HG03066 (cell line): ENCODE data around the gene TPM1.
"Not testable (repeated sequence)": the region's sequence is repeated elsewhere in the genome, so short reads cannot be mapped to it uniquely, and the experiment has no call there.

Source experiments
- ATAC-seq: cut with Tn5 transposase; IDR thresholded peaks from one replicate; pipeline ENCODE4 v1.9.1; 2021; ENCODE audit warnings: low read depth; ENCODE audit not compliant: unreplicated experiment

The TPM1 gene

DNA sequence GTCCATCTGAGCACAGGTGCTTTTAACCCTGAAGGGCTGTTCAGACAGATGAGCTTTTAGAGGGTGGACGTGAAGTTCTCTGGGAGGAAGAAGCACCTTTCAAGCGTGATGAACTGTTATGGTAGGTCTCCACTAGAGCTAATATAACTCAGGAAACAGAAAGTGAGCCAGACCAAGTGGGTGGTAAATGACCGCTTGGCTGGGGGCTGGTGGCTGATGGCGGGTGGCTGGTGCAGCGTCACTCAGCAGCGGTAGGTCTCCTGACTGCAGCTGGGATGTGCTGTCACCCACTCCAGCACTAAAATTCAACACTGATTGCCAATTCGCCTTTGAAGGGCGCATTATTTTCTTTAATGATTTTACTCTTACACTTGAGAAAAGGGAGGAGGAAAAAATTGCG lies 47.9 kb downstream of the TPM1 start:
- ATAC-seq = no peak

DNA sequence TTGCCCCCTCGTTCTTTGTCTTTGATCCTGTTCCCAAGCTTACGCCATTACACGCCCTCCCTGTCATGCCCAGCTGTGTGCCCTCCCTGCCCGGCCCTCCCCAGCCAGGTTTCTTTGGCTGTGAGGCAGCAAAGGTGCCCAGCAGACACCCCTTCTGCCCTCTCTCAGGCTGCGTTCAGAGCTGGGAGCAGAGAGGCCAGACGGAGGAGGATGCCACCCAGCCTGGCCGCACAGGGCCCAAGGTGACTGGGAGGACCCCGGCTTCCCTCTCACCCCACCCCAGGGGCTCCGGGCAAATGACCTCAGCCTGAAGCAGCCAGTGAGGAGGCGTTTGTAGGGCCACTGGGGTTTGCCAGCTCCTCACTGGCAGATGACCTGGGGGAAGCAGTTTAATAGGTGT lies 48.3 kb downstream of the TPM1 start:
- ATAC-seq = no peak

DNA sequence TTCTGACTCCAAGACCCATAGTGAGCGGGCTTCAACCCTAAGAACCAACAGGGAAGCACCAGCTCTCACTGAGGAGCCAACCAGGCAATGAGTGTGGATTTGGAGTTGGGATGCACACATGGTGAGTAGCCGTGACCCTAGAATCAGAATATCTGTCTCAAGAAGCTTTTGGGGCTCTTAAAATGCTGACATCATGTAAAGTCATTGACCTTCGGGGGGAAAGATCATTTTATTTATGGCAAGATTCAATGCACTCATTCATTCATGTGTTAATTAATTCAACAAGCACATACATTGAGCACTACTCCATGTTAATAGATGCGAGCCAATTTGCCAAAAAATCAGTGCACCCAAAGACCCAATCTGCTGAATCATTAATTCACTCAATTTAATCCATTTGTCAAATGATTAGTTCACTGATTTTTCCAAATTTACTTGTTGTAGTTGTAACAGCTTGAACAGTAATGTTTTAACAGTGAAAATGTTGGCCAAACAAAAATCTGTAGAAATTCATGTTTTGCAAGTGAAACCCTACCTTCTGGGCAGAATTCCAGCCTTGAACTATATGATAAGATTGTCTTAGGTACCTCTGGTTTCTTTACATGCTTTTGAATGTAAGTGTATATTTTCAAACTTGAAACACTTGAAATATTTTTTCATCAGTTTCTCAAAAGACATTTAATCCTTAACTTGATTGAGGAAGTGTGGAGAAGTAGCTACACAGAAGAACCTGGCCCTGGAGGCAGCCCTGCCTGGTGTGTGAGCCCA lies 49.3 kb downstream of the TPM1 start:
- ATAC-seq = no peak

DNA sequence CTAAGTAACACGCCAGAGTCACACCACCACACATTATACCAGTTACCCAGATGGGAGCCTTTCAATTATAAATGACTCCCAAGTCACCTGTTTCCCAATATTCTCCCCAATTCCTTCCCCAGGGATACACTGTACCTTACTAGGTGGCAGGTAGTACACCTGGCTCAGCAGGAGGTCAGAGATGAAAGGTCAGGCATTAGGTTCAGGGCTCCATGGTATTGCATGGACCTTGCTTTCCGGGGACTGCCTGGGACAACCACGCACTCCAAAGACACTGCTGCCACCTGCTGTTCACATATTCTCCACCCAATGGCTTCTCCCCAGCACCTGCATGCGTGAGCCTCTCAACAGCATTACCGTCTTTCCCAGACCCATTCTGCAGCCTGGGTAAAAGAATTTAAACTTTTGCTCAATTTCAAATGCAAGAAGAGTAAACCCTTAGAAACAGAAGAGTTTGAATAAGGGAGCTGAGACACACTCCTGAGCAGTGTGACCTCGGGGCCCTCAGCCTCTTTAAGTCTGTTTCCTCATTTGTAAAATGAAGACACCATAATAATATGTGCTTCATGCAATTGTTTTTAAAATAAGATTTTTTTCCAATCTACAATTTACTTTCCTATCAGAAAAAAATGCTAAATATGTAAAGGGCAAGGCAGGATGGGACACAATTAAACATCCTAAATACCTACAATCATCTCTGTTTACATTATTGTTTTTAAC lies 51.1 kb downstream of the TPM1 start:
- ATAC-seq = no peak

DNA sequence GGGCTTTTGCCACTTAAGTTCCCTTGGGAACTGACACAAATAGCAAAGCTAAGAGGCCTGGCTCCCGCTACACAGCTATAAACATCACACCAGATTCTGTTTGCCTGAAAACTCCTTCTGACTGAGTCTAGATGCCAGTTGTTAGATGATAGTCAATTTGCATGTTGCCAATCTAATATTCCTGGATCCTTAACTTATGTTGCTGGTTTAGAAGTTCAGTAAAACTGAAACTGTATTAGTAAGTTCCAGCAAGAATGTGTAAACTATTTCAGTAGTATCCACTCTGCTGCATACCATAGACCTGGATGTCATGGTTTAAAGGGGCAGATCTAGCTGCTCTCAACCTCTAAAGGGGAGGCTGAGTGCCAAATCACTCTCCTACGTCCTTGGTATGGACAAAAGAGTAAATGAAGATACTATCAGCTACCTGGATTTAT lies 52.0 kb downstream of the TPM1 start:
- ATAC-seq = no peak

DNA sequence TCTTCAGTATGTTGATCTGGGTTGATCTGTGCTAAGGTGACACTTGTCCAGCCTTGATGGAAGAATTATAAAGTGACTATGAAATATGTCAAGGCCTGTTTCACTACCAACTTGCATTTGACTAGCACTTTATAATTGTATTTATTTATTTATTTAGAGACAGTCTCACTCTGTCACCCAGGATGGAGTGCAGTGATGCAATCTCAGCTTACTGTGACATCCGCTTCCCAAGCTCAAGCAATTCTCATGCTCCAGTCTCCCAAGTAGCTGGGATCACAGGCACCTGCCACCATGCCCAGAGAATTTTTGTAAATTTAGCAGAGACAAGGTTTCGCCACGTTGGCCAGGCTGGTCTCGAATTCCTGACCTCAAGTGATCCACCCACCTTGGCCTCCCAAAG lies 53.6 kb downstream of the TPM1 start:
- no peak for ATAC-seq

DNA sequence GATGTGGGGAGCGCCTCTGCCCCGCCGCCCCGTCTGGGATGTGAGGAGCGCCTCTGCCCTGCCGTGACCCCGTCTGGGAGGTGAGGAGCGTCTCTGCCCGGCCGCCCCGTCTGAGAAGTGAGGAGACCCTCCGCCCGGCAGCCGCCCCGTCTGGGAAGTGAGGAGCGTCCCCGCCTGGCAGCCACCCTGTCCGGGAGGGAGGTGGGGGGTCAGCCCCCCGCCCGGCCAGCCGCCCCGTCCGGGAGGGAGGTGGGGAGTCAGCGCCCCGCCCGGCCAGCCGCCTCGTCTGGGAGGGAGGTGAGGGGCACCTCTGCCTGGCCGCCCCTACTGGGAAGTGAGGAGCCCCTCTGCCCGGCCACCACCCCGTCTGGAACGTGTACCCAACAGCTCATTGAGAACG lies 56.4 kb downstream of the TPM1 start:
- ATAC-seq = not testable (repeated sequence)

DNA sequence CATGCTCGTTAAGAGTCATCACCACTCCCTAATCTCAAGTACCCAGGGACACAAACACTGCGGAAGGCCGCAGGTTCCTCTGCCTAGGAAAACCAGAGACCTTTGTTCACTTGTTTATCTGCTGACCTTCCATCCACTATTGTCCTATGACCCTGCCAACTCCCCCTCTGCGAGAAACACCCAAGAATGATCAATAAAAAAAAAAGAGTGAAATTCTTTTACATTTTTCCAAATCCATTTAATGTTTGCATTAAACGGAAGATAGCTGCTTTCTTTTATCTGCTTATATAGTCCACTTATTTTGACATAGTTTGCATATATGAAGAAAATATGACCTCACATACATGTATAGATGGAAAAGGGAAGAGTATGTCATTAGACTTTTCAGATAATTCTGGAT lies 57.0 kb downstream of the TPM1 start:
- not testable (repeated sequence) for ATAC-seq

DNA sequence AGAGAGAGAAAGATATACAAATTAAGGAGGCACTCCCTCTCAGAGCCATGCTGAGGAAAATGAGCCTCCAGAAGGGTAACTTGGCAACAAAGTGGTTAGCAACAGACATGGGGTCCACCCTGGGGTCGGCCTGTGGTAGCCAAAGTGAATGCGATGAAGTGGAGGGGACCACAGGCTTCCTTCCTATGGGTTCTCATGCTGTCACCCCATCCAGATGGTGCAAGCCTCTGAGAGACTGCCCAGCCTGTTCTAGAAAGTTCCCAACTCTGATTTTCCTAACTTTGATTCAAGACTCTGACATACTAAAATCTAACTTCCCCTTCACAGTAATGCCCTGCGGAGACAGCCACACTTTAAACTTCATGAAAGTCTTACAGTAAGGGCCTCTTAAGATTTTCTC lies 60.9 kb downstream of the TPM1 start:
- no peak for ATAC-seq

DNA sequence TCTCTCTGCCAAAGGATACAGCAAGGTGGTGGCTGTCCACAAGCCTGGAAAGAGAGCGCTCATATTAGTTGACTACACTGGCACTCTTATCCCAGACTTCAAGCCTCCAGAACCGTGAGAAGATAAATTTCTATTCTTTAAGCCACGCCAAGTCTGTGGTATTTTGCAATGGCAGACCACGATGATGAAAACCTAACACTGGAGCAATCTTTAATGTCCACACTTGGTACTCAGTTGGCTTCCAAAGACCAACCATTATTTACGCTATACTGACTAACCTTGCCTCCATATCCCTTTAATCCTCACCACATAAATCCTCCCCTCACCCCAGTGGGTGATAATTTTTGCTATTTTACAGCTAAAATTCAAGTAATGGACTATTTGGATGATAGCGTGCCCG lies 62.2 kb downstream of the TPM1 start:
- ATAC-seq = no peak

DNA sequence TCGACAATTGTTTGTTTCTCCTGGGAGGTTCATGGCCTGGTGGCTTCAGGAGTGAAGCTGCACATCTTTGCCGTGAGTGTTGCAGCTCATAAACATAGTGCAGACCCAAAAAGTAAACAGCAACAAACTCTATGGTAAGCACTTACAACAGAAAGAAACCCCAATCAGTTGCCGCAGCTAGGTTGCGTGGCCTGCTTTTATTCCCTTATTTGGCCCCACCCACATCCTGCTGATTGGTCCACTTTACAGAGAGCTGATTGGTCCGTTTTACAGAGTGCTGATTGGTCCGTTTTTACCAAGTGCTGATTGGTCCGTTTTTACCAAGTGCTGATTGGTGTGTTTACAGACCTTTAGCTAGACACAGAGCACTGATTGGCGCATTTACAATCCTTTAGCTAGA lies 62.8 kb downstream of the TPM1 start:
- ATAC-seq = not testable (repeated sequence)

DNA sequence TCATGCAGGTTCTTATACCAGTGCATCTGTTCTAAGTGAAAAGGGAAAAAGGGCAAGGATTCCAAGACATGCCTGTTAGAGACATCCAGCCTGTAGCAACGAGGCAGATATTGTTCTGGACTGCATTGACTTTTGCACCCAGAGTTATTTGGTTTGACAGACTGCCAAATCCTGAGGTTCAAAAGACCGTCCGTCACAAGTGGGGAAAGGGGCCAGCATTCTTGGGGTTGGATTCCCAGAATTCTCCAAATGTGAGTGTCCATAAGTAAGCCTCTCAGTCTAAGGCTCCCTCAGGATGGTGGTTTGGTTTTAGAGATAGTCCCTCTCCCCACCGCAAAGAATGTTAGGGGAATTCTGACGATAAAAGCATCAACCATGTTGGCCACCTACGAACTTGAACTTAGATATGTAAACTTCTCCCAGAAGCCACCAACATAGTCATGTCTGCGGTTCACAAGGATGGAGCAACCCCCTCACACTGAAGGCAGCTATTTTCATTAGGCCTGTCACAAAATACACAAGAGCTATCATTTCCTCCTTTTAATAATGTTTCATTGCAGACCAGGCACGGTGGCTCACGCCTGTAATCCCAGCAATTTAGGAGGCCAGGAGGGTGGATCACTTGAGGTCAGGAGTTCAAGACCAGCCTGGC lies 65.5 kb downstream of the TPM1 start:
- ATAC-seq = no peak

DNA sequence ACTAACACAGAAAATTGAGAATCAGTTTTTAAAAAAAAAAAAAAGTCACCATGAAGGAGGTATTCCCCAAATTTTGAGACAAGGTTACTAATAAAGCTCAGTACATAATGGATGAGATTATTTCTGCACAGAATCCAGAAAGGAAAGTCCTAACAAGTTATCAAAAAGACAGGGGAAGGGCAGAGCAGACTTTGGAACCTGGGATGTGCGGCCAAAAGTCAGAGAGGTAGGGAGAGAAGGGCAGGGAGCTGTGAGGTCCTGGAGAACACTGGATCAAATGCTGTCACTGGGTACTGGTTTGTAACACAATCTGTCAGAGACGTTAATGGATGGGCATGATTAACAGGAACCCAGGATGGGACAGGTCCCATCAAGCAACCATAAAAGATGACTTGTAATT lies 67.0 kb downstream of the TPM1 start:
- ATAC-seq = no peak

DNA sequence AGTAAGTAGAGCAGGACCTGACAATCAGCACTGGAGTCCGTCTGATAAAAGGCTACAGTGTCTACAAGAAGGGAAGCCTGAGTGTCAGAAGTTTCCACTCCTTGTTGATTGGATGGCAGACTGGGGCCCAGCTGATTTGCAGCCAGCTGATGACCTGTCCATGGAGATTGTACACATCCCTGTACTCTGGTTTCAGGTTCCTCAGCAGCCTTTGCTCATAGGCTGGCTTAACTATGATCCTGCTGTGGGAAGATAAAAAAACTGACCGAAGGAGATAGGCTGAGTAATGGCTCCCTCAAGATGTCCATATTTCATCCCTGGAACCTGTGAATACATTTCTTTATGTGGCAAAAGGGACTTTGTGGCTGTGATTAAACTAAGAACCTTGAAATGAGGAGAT lies 67.4 kb downstream of the TPM1 start:
- no peak for ATAC-seq

DNA sequence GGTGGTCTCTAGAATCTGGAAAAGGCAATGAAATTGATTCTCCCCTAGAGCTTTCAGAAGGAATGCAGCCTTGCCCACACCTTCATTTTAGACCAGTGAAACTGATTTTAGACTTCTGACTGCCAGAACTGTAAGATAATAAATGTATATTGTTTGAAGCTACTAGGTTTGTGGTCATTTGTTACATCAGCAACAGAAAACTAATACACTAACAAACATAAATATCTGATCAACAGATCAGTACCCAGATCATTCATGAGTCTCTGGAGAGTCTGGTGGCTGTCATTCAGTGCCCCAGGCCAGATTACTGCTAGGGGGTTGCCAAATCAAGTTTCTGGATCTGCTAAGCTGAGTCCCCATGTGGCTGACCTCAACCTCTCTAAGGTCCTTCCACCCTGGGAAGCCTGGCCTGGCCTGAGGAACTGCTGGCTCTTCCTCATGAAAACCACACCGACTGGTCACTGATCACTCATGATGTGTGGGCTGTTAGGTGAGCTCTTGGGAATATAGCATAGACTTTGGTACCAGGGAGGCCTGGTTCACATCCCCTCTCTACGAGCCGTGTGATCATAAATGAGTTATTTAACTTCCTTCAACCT lies 68.0 kb downstream of the TPM1 start:
- ATAC-seq = no peak

DNA sequence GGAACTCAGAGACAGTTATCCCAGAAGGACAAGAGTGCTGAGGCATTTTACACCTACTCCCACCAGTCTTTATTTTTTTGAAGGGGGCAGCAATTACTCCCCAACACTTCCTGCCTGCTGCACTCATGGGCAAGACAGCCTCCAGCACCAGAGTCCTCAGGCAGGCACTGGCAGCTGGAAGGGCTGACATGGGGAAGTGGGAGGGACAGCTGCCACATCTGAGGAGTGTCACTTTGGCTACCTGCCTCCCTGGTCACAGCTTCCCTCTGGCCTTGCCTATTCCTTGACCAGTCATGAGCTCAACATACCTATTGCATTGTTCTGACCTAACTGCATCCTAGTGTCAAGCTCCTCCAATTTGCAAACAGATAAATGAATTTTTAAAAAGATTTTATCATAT lies 68.9 kb downstream of the TPM1 start:
- ATAC-seq = no peak

DNA sequence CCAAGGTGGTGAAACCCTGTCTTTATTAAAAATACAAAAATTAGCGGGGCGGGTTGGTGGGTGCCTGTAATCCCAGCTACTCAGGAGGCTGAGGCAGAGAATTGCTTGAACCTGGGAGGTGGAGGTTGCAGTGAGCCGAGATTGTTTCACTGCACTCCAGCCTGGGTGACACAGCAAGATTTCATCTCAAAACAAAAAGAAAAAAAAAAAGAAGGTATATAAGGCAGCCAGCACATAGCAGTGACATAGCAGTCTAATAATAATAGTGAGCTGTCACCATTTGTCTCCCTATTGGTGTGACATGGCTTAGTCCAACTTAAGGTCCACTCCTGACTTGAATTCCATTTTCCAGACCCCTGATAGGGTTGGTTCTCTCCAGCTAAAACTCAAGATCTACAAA lies 70.3 kb downstream of the TPM1 start:
- ATAC-seq = no peak

DNA sequence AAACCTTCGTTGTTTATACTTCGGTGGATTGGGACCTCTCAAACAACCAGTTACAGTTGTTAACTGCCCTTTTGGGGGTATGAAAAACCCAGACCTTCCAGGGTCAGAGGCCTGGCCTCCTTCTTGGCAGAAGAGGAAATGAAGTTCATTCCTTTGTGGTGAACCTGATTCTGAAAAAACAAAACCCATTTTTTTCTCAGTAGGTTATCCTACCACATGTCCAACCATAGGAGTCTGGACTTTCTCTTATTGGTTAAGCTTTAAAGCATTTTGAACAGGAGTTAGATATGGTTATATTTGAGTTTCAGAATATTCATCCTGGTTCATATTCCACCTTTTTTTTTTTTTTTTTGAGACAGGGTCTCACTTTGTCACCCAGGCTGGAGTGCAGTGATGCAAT lies 71.9 kb downstream of the TPM1 start:
- ATAC-seq = no peak
